Glutamatergic neuron (in vitro differentiated cells): Measurements from ENCODE around the gene IPO4. TPM values are rescaled to one million over a fixed set of nuclear protein-coding genes. Genes with fewer than 3 reads are reported as not detected.

ENCODE experiments used
- DNase-seq: peaks from one replicate; pipeline ENCODE4 v3.0.0; 2022
- H3K27ac Mint-ChIP-seq: one replicate; pipeline ENCODE4 v1.8.0; 2020; ENCODE audit warnings: mild to moderate bottlenecking, mixed read lengths, inconsistent platforms; ENCODE audit not compliant: unreplicated experiment
- H3K27me3 Mint-ChIP-seq: one replicate; pipeline ENCODE4 v1.8.0; 2020; ENCODE audit warnings: mild to moderate bottlenecking, moderate library complexity, mixed read lengths, inconsistent platforms; ENCODE audit not compliant: unreplicated experiment
- H3K36me3 Mint-ChIP-seq: one replicate; pipeline ENCODE4 v1.8.0; 2020; ENCODE audit warnings: mild to moderate bottlenecking, mixed read lengths, inconsistent platforms; ENCODE audit not compliant: unreplicated experiment
- H3K4me1 Mint-ChIP-seq: one replicate; pipeline ENCODE4 v1.8.0; 2020; ENCODE audit warnings: mild to moderate bottlenecking, low read depth, mixed read lengths, inconsistent platforms; ENCODE audit not compliant: unreplicated experiment
- H3K4me3 Mint-ChIP-seq: one replicate; pipeline ENCODE4 v1.8.0; 2020; ENCODE audit warnings: mild to moderate bottlenecking, mixed read lengths, inconsistent platforms; ENCODE audit not compliant: unreplicated experiment
- H3K9me3 Mint-ChIP-seq: one replicate; pipeline ENCODE4 v1.8.0; 2020; ENCODE audit warnings: mild to moderate bottlenecking, moderate library complexity, mixed read lengths, inconsistent platforms; ENCODE audit not compliant: unreplicated experiment
- total RNA-seq: library from RNA; stranded (reverse); fragmentation: NEBNext Ultra II Directional; extraction: Animal tissue kit (Norgen Biotek cat#: 25700); gene quantifications from one replicate; pipeline ENCODE4 v1.2.1, GENCODE V29; 2021; ENCODE audit not compliant: unreplicated experiment
- TF ChIP-seq, protein P1 (sequence below): fragments of 200-600 bp; sonication (generic); IDR thresholded peaks from one replicate; pipeline ENCODE4 v1.5.0; 2021; ENCODE audit not compliant: partially characterized antibody, unreplicated experiment

Gene IPO4
- total RNA-seq, 1 donor from 2014 or later, result 25.5 TPM

DNA sequence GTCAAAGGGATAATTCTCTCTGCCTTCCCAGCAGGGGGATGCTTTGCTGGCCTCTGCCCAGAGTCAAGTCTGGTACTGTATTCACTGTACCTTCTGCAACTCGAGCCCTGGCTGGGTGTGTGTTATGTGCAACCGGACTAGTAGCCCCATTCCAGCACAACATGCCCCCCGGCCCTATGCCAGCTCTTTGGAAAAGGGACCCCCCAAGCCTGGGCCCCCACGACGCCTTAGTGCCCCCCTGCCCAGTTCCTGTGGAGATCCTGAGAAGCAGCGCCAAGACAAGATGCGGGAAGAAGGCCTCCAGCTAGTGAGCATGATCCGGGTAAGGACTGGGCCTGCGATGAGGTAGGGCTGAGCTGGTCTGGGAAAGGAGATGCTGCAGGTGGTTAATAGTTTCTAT, 38.0 kb downstream of the IPO4 start:
- Mint-ChIP-seq H3K27ac (peak overlapping the region; percentile 70), H3K9me3 (peaks cover 4% of the 10 kb centered on the region), H3K4me1 (peaks cover 13% of the 10 kb centered on the region), H3K36me3 (no peaks in the 10 kb centered on the region), H3K4me3 (no peak overlapping the region), H3K27me3 (peaks cover 5% of the 10 kb centered on the region)
- TF ChIP-seq, protein P1, sequence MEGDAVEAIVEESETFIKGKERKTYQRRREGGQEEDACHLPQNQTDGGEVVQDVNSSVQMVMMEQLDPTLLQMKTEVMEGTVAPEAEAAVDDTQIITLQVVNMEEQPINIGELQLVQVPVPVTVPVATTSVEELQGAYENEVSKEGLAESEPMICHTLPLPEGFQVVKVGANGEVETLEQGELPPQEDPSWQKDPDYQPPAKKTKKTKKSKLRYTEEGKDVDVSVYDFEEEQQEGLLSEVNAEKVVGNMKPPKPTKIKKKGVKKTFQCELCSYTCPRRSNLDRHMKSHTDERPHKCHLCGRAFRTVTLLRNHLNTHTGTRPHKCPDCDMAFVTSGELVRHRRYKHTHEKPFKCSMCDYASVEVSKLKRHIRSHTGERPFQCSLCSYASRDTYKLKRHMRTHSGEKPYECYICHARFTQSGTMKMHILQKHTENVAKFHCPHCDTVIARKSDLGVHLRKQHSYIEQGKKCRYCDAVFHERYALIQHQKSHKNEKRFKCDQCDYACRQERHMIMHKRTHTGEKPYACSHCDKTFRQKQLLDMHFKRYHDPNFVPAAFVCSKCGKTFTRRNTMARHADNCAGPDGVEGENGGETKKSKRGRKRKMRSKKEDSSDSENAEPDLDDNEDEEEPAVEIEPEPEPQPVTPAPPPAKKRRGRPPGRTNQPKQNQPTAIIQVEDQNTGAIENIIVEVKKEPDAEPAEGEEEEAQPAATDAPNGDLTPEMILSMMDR, result no peak
- DNase-seq, result no peak

DNA sequence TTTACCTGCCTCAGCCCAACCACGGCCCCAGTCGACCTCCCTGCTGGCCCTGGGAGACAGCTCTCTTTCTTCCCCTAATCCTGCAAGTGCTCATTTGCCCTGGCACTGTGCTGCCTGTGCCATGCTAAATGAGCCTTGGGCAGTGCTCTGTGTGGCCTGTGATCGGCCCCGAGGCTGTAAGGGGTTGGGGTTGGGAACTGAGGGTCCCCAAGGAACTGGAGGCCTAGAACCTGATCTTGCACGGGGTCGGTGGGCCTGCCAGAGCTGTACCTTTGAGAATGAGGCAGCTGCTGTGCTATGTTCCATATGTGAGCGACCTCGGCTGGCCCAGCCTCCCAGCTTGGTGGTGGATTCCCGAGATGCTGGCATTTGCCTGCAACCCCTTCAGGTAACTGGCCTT, 38.6 kb downstream of the IPO4 start:
- H3K27ac Mint-ChIP-seq, result peak overlapping the region; percentile 70
- no peak for DNase-seq
- H3K4me1 Mint-ChIP-seq, result peaks cover 13% of the 10 kb centered on the region
- no peak overlapping the region for H3K4me3 Mint-ChIP-seq
- H3K27me3 Mint-ChIP-seq, result peaks cover 4% of the 10 kb centered on the region
- TF ChIP-seq, protein P1, result no peak
- H3K9me3 Mint-ChIP-seq, result peaks cover 4% of the 10 kb centered on the region
- H3K36me3 Mint-ChIP-seq, result no peaks in the 10 kb centered on the region

DNA sequence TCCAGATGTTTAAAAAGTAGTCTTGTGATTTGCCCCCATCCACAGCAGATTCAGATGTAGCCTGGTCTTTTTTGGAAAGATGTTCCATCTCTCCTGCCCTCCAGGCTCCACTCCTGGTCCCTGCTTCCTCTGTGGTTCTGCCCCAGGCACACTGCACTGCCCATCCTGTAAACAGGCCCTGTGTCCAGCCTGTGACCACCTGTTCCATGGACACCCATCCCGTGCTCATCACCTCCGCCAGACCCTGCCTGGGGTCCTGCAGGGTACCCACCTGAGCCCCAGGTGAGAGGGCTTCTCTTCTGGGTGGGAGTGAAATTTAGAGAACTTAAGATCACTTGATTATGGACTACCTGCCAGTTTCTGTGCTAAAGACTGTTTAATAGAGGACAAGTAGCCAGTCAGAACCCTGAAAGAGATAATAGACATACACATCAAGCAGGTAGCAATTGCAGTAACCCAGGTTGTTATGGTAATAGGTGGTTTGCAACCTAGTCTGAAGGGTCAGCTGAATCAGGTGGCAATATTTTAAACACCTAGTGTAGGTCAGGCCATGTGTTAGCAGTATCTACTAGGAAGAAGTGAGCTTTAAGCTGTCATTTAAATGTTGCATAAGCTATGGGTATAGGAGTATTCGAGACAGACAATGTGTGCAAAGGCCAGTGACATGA, 39.2 kb downstream of the IPO4 start:
- Mint-ChIP-seq H3K9me3 (peaks cover 4% of the 10 kb centered on the region), H3K4me3 (peak overlapping the region; percentile 90), H3K36me3 (no peaks in the 10 kb centered on the region), H3K27ac (peak overlapping the region; percentile 38), H3K27me3 (peaks cover 4% of the 10 kb centered on the region), H3K4me1 (peaks cover 9% of the 10 kb centered on the region)
- TF ChIP-seq, protein P1, result no peak
- no peak for DNase-seq

DNA sequence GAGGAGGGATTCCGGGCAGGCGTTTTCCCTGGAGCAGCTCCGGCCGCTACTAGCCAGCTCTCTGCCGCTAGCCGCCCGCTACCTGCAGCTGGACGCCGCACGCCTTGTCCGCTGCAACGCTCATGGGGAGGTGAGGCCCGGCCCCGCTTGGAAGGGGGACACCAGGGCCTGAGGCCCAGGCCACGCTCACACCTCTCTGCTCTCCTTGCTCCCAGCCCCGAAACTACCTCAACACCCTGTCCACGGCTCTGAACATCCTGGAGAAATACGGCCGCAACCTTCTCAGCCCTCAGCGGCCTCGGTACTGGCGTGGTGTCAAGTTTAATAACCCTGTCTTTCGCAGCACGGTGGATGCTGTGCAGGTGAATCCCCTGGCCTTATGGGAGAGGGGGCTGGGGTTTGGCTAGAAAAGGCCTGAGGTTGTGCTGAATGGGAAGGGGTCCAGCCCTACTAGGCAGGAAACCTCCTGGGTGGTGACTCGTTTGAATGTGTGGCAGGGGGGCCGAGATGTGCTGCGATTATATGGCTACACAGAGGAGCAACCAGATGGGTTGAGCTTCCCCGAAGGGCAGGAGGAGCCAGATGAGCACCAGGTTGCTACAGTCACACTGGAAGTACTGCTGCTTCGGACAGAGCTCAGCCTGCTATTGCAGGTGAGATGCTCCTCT, 40.7 kb downstream of the IPO4 start:
- H3K4me3 Mint-ChIP-seq, result peak overlapping the region; percentile 90
- peaks cover 9% of the 10 kb centered on the region for H3K4me1 Mint-ChIP-seq
- H3K27me3 Mint-ChIP-seq, result peaks cover 4% of the 10 kb centered on the region
- H3K9me3 Mint-ChIP-seq, result peaks cover 4% of the 10 kb centered on the region
- H3K36me3 Mint-ChIP-seq, result no peaks in the 10 kb centered on the region
- TF ChIP-seq, protein P1, result no peak
- H3K27ac Mint-ChIP-seq, result peak overlapping the region; percentile 76
- DNase-seq, result no peak
